ENCODE data around the gene SLC48A1. TPM values are rescaled to one million over a fixed set of nuclear protein-coding genes. Genes with fewer than 3 reads are reported as not detected.

Gene SLC48A1
- total RNA-seq, 1 experiment from 2014 or later = 20.0 TPM

DNA sequence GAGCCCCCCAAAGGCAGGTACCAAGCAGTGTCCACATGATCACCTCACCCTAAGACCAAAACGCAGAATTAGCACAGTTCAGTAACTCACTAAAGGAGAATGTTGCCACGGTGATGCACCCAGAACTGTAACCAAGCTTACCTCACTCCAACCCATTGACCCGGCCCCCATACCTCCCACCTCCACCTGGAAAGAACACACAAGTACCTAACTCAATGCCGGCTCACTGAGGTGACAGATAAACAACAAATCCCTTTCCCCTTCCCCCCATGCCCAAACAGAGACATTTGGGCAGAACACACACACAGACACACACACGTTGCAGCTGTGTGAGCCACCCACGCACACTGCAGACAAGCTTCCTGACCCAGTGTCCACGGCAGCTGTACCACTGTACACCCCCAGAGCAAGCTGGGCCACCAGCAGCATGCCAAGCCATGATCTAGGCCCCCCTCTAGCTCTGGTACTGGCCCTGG is 15.6 kb upstream of the SLC48A1 start:
- H4K20me1 ChIP-seq (ENCODE audit: insufficient read depth) = no peaks in the 10 kb centered on the region
- no peak overlapping the region for H3K9ac ChIP-seq (ENCODE audit: low read length)
- no peak for DNase-seq (ENCODE audit: low read depth, low spot score)
- no peak overlapping the region for H3K27ac ChIP-seq (ENCODE audit: low read depth, low read length)
- ChIA-PET POLR2A (no interaction called here), RAD21 (ENCODE audit: low non-redundant PET in 1 of 2, low total read pairs in 2 of 2, uncharacterized antibody in 2 of 2, unreplicated experiment in 2 of 2) (interaction anchor here in 1 of 2 experiments (0.9 kb wide), 1 partner anchor 14 kb away, joined by 3 read pairs; no protein-coding TSS in a partner anchor), CTCF (interaction anchor here (2.4 to 9.1 kb wide), 3 partner anchors 10 to 81 kb away, joined by 10 to 75 read pairs (median 16); no protein-coding TSS in a partner anchor)
- H2AFZ ChIP-seq (ENCODE audit: low read depth, low read length, poor library complexity, severe bottlenecking) = no peak overlapping the region
- no peaks in the 10 kb centered on the region for H3K27me3 ChIP-seq (ENCODE audit: insufficient read depth, low read length)
- H3K9me2 ChIP-seq (ENCODE audit: insufficient read depth) = no peaks in the 10 kb centered on the region
- no peak overlapping the region for H3K4me2 ChIP-seq (ENCODE audit: low read length)
- H3K79me2 ChIP-seq (ENCODE audit: insufficient read depth, low read length) = no peaks in the 10 kb centered on the region
- BruUV-seq (replicated peaks) = no TSS peak
- H3K36me3 ChIP-seq (ENCODE audit: control insufficient read depth in 1 of 2, insufficient read depth in 2 of 2, low read length in 2 of 2) = no peaks in the 10 kb centered on the region
- H3K4me3 ChIP-seq (replicated peaks in 1 of 2; ENCODE audit: low read depth in 1 of 2, low read length in 2 of 2) = no peak overlapping the region
- peaks cover 43 to 52% of the 10 kb centered on the region in 2 experiments for H3K4me1 ChIP-seq (ENCODE audit: control insufficient read depth in 1 of 2, insufficient read depth in 2 of 2, low read length in 2 of 2)
- TF ChIP-seq TCF7L2 (IDR thresholded peaks at IDR 0.05; ENCODE audit: borderline replicate concordance, extremely low read depth, insufficient read depth, insufficient read length) (no peak), POLR2AphosphoS5 (IDR thresholded peaks at IDR 0.05; ENCODE audit: low read depth, low read length) (no peak), SIN3A (IDR thresholded peaks at IDR 0.05; ENCODE audit: low read depth) (no peak), EZH2 (IDR thresholded peaks at IDR 0.05) (no peak), SRF (IDR thresholded peaks at IDR 0.05; ENCODE audit: low read depth) (no peak), RAD21 (IDR thresholded peaks at IDR 0.05; ENCODE audit: low read depth) (no peak), EGR1 (IDR thresholded peaks at IDR 0.05; ENCODE audit: low read depth) (no peak), JUND (IDR thresholded peaks at IDR 0.05) (no peak), YY1 (IDR thresholded peaks at IDR 0.05; ENCODE audit: extremely low read depth, insufficient replicate concordance, low read depth, low read length) (no peak), SP1 (IDR thresholded peaks at IDR 0.05; ENCODE audit: low read depth) (no peak), ZNF274 (IDR thresholded peaks at IDR 0.05; ENCODE audit: low read depth, low read length) (no peak), POLR2A (IDR thresholded peaks at IDR 0.05; ENCODE audit: borderline replicate concordance, extremely low read depth, insufficient read depth, insufficient read length) (no peak), CBX3 (IDR thresholded peaks at IDR 0.05; ENCODE audit: low read depth) (no peak), CEBPB (IDR thresholded peaks at IDR 0.05; ENCODE audit: low read depth) (no peak), ZFX (IDR thresholded peaks at IDR 0.05) (no peak)
- TF ChIP-seq, protein P1, sequence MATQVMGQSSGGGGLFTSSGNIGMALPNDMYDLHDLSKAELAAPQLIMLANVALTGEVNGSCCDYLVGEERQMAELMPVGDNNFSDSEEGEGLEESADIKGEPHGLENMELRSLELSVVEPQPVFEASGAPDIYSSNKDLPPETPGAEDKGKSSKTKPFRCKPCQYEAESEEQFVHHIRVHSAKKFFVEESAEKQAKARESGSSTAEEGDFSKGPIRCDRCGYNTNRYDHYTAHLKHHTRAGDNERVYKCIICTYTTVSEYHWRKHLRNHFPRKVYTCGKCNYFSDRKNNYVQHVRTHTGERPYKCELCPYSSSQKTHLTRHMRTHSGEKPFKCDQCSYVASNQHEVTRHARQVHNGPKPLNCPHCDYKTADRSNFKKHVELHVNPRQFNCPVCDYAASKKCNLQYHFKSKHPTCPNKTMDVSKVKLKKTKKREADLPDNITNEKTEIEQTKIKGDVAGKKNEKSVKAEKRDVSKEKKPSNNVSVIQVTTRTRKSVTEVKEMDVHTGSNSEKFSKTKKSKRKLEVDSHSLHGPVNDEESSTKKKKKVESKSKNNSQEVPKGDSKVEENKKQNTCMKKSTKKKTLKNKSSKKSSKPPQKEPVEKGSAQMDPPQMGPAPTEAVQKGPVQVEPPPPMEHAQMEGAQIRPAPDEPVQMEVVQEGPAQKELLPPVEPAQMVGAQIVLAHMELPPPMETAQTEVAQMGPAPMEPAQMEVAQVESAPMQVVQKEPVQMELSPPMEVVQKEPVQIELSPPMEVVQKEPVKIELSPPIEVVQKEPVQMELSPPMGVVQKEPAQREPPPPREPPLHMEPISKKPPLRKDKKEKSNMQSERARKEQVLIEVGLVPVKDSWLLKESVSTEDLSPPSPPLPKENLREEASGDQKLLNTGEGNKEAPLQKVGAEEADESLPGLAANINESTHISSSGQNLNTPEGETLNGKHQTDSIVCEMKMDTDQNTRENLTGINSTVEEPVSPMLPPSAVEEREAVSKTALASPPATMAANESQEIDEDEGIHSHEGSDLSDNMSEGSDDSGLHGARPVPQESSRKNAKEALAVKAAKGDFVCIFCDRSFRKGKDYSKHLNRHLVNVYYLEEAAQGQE (IDR thresholded peaks at IDR 0.05; ENCODE audit: low read depth) = no peak
- TF ChIP-seq, protein P2, sequence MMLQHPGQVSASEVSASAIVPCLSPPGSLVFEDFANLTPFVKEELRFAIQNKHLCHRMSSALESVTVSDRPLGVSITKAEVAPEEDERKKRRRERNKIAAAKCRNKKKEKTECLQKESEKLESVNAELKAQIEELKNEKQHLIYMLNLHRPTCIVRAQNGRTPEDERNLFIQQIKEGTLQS (IDR thresholded peaks at IDR 0.05) = no peak
- TF ChIP-seq, protein P3, sequence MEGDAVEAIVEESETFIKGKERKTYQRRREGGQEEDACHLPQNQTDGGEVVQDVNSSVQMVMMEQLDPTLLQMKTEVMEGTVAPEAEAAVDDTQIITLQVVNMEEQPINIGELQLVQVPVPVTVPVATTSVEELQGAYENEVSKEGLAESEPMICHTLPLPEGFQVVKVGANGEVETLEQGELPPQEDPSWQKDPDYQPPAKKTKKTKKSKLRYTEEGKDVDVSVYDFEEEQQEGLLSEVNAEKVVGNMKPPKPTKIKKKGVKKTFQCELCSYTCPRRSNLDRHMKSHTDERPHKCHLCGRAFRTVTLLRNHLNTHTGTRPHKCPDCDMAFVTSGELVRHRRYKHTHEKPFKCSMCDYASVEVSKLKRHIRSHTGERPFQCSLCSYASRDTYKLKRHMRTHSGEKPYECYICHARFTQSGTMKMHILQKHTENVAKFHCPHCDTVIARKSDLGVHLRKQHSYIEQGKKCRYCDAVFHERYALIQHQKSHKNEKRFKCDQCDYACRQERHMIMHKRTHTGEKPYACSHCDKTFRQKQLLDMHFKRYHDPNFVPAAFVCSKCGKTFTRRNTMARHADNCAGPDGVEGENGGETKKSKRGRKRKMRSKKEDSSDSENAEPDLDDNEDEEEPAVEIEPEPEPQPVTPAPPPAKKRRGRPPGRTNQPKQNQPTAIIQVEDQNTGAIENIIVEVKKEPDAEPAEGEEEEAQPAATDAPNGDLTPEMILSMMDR (IDR thresholded peaks at IDR 0.05 in 2 of 3, conservative IDR thresholded peaks at IDR 0.05 in 1 of 3; ENCODE audit: borderline replicate concordance in 1 of 3, insufficient read depth in 1 of 3, low read depth in 2 of 3, low read length in 2 of 3) = no peak
- TF ChIP-seq, protein P4, sequence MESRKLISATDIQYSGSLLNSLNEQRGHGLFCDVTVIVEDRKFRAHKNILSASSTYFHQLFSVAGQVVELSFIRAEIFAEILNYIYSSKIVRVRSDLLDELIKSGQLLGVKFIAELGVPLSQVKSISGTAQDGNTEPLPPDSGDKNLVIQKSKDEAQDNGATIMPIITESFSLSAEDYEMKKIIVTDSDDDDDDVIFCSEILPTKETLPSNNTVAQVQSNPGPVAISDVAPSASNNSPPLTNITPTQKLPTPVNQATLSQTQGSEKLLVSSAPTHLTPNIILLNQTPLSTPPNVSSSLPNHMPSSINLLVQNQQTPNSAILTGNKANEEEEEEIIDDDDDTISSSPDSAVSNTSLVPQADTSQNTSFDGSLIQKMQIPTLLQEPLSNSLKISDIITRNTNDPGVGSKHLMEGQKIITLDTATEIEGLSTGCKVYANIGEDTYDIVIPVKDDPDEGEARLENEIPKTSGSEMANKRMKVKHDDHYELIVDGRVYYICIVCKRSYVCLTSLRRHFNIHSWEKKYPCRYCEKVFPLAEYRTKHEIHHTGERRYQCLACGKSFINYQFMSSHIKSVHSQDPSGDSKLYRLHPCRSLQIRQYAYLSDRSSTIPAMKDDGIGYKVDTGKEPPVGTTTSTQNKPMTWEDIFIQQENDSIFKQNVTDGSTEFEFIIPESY (IDR thresholded peaks at IDR 0.05; ENCODE audit: extremely low read depth, insufficient replicate concordance, low read length) = no peak
- TF ChIP-seq, protein P5, sequence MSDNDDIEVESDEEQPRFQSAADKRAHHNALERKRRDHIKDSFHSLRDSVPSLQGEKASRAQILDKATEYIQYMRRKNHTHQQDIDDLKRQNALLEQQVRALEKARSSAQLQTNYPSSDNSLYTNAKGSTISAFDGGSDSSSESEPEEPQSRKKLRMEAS (IDR thresholded peaks at IDR 0.05) = no peak
- intact Hi-C loops (cut with micrococcal nuclease) = no loop called here
- no peaks in the 10 kb centered on the region for H3K9me3 ChIP-seq (ENCODE audit: control insufficient read depth in 1 of 2, insufficient read depth in 1 of 2, low read depth in 1 of 2, low read length in 2 of 2)
- no peak for ATAC-seq
